Measurements from ENCODE around the gene AMPH. TPM values are rescaled to one million over a fixed set of nuclear protein-coding genes. Genes with fewer than 3 reads are reported as not detected.

AMPH gene
- total RNA-seq, 1 experiment from 2014 or later: not detected

- H3K27ac ChIP-seq: no peak overlapping the region
- no peaks in the 10 kb centered on the region for H3K9me2 ChIP-seq (ENCODE audit: insufficient read depth)
- no peaks in the 10 kb centered on the region for H3K79me2 ChIP-seq (ENCODE audit: low read depth)
- peaks cover 55% of the 10 kb centered on the region for H3K27me3 ChIP-seq (ENCODE audit: insufficient read depth, low read depth)
- no peak overlapping the region for H2AFZ ChIP-seq
- no peak for DNase-seq
- H3K4me2 ChIP-seq: no peak overlapping the region
- intact Hi-C loops (cut with micrococcal nuclease; ENCODE audit: unreplicated experiment): no loop called here
- no peaks in the 10 kb centered on the region for H3K36me3 ChIP-seq (ENCODE audit: low read depth)
- no peak overlapping the region for H3K4me3 ChIP-seq
- H4K20me1 ChIP-seq (ENCODE audit: insufficient read depth): no peaks in the 10 kb centered on the region
- BruUV-seq (replicated peaks): no TSS peak
- no peak for TF ChIP-seq EZH2 (IDR thresholded peaks at IDR 0.05; ENCODE audit: low read depth)
- TF ChIP-seq, protein P1, sequence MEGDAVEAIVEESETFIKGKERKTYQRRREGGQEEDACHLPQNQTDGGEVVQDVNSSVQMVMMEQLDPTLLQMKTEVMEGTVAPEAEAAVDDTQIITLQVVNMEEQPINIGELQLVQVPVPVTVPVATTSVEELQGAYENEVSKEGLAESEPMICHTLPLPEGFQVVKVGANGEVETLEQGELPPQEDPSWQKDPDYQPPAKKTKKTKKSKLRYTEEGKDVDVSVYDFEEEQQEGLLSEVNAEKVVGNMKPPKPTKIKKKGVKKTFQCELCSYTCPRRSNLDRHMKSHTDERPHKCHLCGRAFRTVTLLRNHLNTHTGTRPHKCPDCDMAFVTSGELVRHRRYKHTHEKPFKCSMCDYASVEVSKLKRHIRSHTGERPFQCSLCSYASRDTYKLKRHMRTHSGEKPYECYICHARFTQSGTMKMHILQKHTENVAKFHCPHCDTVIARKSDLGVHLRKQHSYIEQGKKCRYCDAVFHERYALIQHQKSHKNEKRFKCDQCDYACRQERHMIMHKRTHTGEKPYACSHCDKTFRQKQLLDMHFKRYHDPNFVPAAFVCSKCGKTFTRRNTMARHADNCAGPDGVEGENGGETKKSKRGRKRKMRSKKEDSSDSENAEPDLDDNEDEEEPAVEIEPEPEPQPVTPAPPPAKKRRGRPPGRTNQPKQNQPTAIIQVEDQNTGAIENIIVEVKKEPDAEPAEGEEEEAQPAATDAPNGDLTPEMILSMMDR (conservative IDR thresholded peaks at IDR 0.05): no peak
- no peaks in the 10 kb centered on the region for H3F3A ChIP-seq (ENCODE audit: insufficient read depth, low read depth)
- POLR2A ChIA-PET (ENCODE audit: unreplicated experiment): no interaction called here
- H3K4me1 ChIP-seq (replicated peaks; ENCODE audit: insufficient read depth): no peaks in the 10 kb centered on the region
- CTCF ChIA-PET: no interaction called here
- H3K9me3 ChIP-seq (ENCODE audit: insufficient read depth, low read depth): no peaks in the 10 kb centered on the region
These were observed 38.4 kb downstream of the AMPH start for GRCh38 chr7:38592737-38593288.

- no peak overlapping the region for H3K4me3 ChIP-seq
- intact Hi-C loops (cut with micrococcal nuclease; ENCODE audit: unreplicated experiment): no loop called here
- no peaks in the 10 kb centered on the region for H3K9me3 ChIP-seq (ENCODE audit: insufficient read depth, low read depth)
- H3K4me1 ChIP-seq (replicated peaks; ENCODE audit: insufficient read depth): no peaks in the 10 kb centered on the region
- CTCF ChIA-PET: no interaction called here
- H3K79me2 ChIP-seq (ENCODE audit: low read depth): no peaks in the 10 kb centered on the region
- H3K27me3 ChIP-seq (ENCODE audit: insufficient read depth, low read depth): peaks cover 56% of the 10 kb centered on the region
- H3K4me2 ChIP-seq: no peak overlapping the region
- BruUV-seq (replicated peaks): no TSS peak
- no peaks in the 10 kb centered on the region for H3K9me2 ChIP-seq (ENCODE audit: insufficient read depth)
- no peak overlapping the region for H3K27ac ChIP-seq
- H3F3A ChIP-seq (ENCODE audit: insufficient read depth, low read depth): no peaks in the 10 kb centered on the region
- POLR2A ChIA-PET (ENCODE audit: unreplicated experiment): no interaction called here
- no peak overlapping the region for H2AFZ ChIP-seq
- H3K36me3 ChIP-seq (ENCODE audit: low read depth): no peaks in the 10 kb centered on the region
- TF ChIP-seq, protein P1 (conservative IDR thresholded peaks at IDR 0.05): no peak
- TF ChIP-seq EZH2 (IDR thresholded peaks at IDR 0.05; ENCODE audit: low read depth): no peak
- no peak for DNase-seq
- no peaks in the 10 kb centered on the region for H4K20me1 ChIP-seq (ENCODE audit: insufficient read depth)
These were observed 45.4 kb downstream of the AMPH start for GRCh38 chr7:38585572-38586354.

- Histone ChIP-seq H3K79me2 (ENCODE audit: low read depth) (no peaks in the 10 kb centered on the region), H3K9me2 (ENCODE audit: insufficient read depth) (no peaks in the 10 kb centered on the region), H3K4me1 (replicated peaks; ENCODE audit: insufficient read depth) (no peaks in the 10 kb centered on the region), H3K4me3 (no peak overlapping the region), H2AFZ (no peak overlapping the region), H3F3A (ENCODE audit: insufficient read depth, low read depth) (no peaks in the 10 kb centered on the region), H3K36me3 (ENCODE audit: low read depth) (no peaks in the 10 kb centered on the region), H3K9me3 (ENCODE audit: insufficient read depth, low read depth) (no peaks in the 10 kb centered on the region), H4K20me1 (ENCODE audit: insufficient read depth) (no peaks in the 10 kb centered on the region), H3K27ac (no peak overlapping the region), H3K4me2 (no peak overlapping the region), H3K27me3 (ENCODE audit: insufficient read depth, low read depth) (peaks cover 45% of the 10 kb centered on the region)
- ChIA-PET POLR2A (ENCODE audit: unreplicated experiment) (no interaction called here), CTCF (no interaction called here)
- no peak for DNase-seq
- no TSS peak for BruUV-seq (replicated peaks)
- no peak for TF ChIP-seq EZH2 (IDR thresholded peaks at IDR 0.05; ENCODE audit: low read depth)
- TF ChIP-seq, protein P1 (conservative IDR thresholded peaks at IDR 0.05): no peak
- intact Hi-C loops (cut with micrococcal nuclease; ENCODE audit: unreplicated experiment): no loop called here
These were observed 46.5 kb downstream of the AMPH start for GRCh38 chr7:38584443-38585210.
